ENCODE results near the gene FADS3. TPM values are rescaled to one million over a fixed set of nuclear protein-coding genes. Genes with fewer than 3 reads are reported as not detected.
A peak's percentile ranks its signal among the peaks of the same experiment; 100 is the strongest.

FADS3 gene
- total RNA-seq, 4 donors from 2014 or later, result 135 to 327 (median 205) TPM

GRCh38 chr11:61874853-61875252 is 16.5 kb downstream of the FADS3 start:
- Histone ChIP-seq H3K36me3 (peaks cover 0 to 68% (median 2%) of the 10 kb centered on the region in 3 donors), H3K4me1 (peaks cover 0 to 42% (median 11%) of the 10 kb centered on the region in 4 donors), H3K4me3 (no peak overlapping the region), H3K27ac (peak overlapping the region in 1 of 4 donors; percentile 13), H3K27me3 (no peaks in the 10 kb centered on the region), H3K9me3 (no peaks in the 10 kb centered on the region)
- DNase-seq (ENCODE audit: low spot score in 2 of 2), result no peak
- no peak for TF ChIP-seq POLR2A (IDR thresholded peaks at IDR 0.05)
- no peak for TF ChIP-seq EP300 (IDR thresholded peaks at IDR 0.05)
- TF ChIP-seq, protein P1, sequence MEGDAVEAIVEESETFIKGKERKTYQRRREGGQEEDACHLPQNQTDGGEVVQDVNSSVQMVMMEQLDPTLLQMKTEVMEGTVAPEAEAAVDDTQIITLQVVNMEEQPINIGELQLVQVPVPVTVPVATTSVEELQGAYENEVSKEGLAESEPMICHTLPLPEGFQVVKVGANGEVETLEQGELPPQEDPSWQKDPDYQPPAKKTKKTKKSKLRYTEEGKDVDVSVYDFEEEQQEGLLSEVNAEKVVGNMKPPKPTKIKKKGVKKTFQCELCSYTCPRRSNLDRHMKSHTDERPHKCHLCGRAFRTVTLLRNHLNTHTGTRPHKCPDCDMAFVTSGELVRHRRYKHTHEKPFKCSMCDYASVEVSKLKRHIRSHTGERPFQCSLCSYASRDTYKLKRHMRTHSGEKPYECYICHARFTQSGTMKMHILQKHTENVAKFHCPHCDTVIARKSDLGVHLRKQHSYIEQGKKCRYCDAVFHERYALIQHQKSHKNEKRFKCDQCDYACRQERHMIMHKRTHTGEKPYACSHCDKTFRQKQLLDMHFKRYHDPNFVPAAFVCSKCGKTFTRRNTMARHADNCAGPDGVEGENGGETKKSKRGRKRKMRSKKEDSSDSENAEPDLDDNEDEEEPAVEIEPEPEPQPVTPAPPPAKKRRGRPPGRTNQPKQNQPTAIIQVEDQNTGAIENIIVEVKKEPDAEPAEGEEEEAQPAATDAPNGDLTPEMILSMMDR (IDR thresholded peaks at IDR 0.05), result no peak
- 71 to 74% methylated on average over 3 of the region's 3 CpGs for WGBS, 2 donors

- WGBS, 2 donors, result 59 to 63% methylated on average over 12 of the region's 12 CpGs
- no peaks in the 10 kb centered on the region for H3K9me3 ChIP-seq
- H3K4me3 ChIP-seq, result no peak overlapping the region
- H3K36me3 ChIP-seq, result peaks cover 0 to 64% (median 2%) of the 10 kb centered on the region in 3 donors
- DNase-seq (ENCODE audit: low spot score in 2 of 2), result no peak
- no peaks in the 10 kb centered on the region for H3K27me3 ChIP-seq
- peaks cover 0 to 46% (median 11%) of the 10 kb centered on the region in 4 donors for H3K4me1 ChIP-seq
- H3K27ac ChIP-seq, result peak overlapping the region in 2 of 4 donors; percentile 13 to 41
- TF ChIP-seq, protein P1 (IDR thresholded peaks at IDR 0.05), result no peak
- TF ChIP-seq EP300 (IDR thresholded peaks at IDR 0.05) (no peak), POLR2A (IDR thresholded peaks at IDR 0.05) (no peak)
Measured at GRCh38 chr11:61874377-61874809, 17.0 kb downstream of the FADS3 start.

DNA sequence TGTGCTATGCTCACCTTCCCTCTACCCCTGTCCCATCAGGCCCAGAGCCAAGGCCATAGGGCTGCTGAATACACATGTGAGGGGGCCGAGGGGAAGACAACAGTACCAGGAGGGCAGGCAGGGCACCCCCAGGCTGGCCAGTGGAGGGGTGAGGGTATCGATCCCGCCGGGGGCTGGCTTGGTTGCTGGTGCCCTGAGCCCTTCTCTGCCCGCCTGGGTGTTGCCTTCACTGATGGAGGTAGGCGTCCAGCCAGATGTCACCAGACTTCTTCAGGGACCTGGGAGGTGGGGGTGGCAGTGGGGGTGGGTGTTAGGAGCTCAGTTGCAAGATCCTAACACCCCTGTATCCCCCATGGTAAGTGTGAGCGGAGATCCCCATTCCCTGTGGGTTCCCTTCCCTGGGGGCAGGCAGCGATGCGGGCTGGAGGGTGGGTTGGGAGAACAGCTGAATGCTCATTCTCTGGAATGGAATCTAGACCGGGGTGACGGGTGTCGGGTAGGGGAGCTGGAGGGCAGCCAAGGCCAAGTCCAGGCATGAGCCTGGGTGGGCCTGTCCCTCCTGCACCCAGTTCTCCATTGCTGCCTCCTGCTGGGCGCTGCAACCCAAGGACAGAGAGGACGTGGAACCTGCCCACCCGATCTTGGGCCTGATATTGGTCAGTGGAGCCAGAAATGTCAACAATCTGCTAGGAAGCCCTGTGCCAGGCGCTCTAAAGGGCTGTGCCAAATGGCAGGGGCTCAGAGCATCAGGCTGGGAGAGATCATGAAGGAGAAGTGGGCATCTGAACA is 17.6 kb downstream of the FADS3 start:
- H3K4me1 ChIP-seq, result peaks cover 0 to 52% (median 11%) of the 10 kb centered on the region in 4 donors
- no peak for TF ChIP-seq POLR2A (IDR thresholded peaks at IDR 0.05)
- no peak for TF ChIP-seq EP300 (IDR thresholded peaks at IDR 0.05)
- DNase-seq (ENCODE audit: low spot score in 2 of 2), result no peak
- H3K27me3 ChIP-seq, result no peaks in the 10 kb centered on the region
- H3K9me3 ChIP-seq, result no peaks in the 10 kb centered on the region
- WGBS, 2 donors, result 66 to 67% methylated on average over 13 to 16 of the region's 16 CpGs
- H3K4me3 ChIP-seq, result no peak overlapping the region
- peak overlapping the region in 2 of 4 donors; percentile 13 to 41 for H3K27ac ChIP-seq
- peaks cover 0 to 58% (median 2%) of the 10 kb centered on the region in 3 donors for H3K36me3 ChIP-seq

- Histone ChIP-seq H3K36me3 (peaks cover 0 to 50% (median 2%) of the 10 kb centered on the region in 3 donors), H3K4me1 (peaks cover 0 to 53% (median 11%) of the 10 kb centered on the region in 4 donors), H3K4me3 (no peak overlapping the region), H3K27me3 (no peaks in the 10 kb centered on the region), H3K9me3 (no peaks in the 10 kb centered on the region), H3K27ac (peak overlapping the region in 1 of 4 donors; percentile 13)
- no peak for DNase-seq (ENCODE audit: low spot score in 2 of 2)
- no peak for TF ChIP-seq POLR2A (IDR thresholded peaks at IDR 0.05)
- TF ChIP-seq, protein P1 (IDR thresholded peaks at IDR 0.05), result no peak
- TF ChIP-seq EP300 (IDR thresholded peaks at IDR 0.05), result no peak
- WGBS, 2 donors, result 82 to 86% methylated on average over 15 to 20 of the region's 20 CpGs
Measured at GRCh38 chr11:61872935-61873565, 18.3 kb downstream of the FADS3 start.

DNA sequence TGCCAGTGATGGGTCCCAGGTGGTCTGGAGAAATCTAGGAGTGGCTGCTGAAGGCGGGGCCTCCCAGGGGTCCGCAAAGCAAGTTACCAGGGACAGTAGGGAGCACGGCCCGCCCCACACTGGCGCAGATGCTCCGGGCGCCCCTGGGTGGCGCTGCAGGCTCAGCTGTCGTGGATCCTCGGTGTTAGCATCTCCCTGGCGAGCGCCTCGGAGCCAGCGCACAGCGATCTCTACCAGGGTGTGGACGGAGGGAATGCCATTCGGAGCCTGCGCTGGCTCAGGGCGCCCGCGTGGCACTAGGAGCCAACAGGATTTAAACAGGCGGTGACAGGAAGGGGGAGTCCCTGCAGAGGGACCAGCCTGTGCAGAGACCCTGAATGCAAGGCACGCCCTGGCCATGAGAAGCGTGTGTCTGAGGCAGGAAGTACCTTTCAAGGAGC is 20.2 kb downstream of the FADS3 start:
- 3 to 5% methylated on average over 8 to 24 of the region's 24 CpGs for WGBS, 2 donors
- Histone ChIP-seq H3K4me3 (peak overlapping the region in 1 of 4 donors; percentile 14), H3K27ac (peak overlapping the region; percentile 23 to 84 (median 54)), H3K36me3 (peaks cover 0 to 43% (median 2%) of the 10 kb centered on the region in 3 donors), H3K27me3 (no peaks in the 10 kb centered on the region), H3K9me3 (no peaks in the 10 kb centered on the region), H3K4me1 (peaks cover 0 to 56% (median 11%) of the 10 kb centered on the region in 4 donors)
- TF ChIP-seq EP300 (IDR thresholded peaks at IDR 0.05) (peak in 1 of 2 donors; percentile 54), POLR2A (IDR thresholded peaks at IDR 0.05) (no peak)
- TF ChIP-seq, protein P1 (IDR thresholded peaks at IDR 0.05), result peak; percentile 82 to 98 (median 94)
- DNase-seq (ENCODE audit: low spot score in 2 of 2), result peak; percentile 75 to 81

All from tibial nerve (tissue), 4 donors.